MCF 10A (cell line): ENCODE data around the gene ECI1. TPM values are rescaled to one million over a fixed set of nuclear protein-coding genes. Genes with fewer than 3 reads are reported as not detected.
A peak's percentile ranks its signal among the peaks of the same experiment; 100 is the strongest.
"Not testable (repeated sequence)": the region's sequence is repeated elsewhere in the genome, so short reads cannot be mapped to it uniquely, and the experiment has no call there.

ENCODE experiments used
- BruUV-seq: library from RNA; stranded (reverse); fragments of 400-500 nt; replicated peaks from 2 replicates; lab custom pipeline; 2021; lab: Mats Ljungman, UMichigan
- CTCF ChIA-PET: fragments of 300-600 bp; sonication (Branson Sonifier 250); formaldehyde crosslinking; extraction: SDS; loops from one replicate; lab custom pipeline; 2021; ENCODE audit warnings: antibody characterized with exemption, inconsistent platforms; lab: Yijun Ruan, JAX
- POLR2A ChIA-PET: fragments of 300-600, 350-650 bp; sonication (Branson Sonifier 250); formaldehyde crosslinking; extraction: SDS; loops from one replicate; lab custom pipeline; 2020; ENCODE audit warnings: antibody characterized with exemption, inconsistent platforms; lab: Yijun Ruan, JAX
- DNase-seq: peaks from one replicate; pipeline ENCODE4 v3.0.0-alpha.2; 2018; ENCODE audit not compliant: unreplicated experiment
- H3K27ac Mint-ChIP-seq: one replicate; pipeline ENCODE4 v1.8.0; 2022; ENCODE audit warnings: mild to moderate bottlenecking, low read depth, mixed read lengths; ENCODE audit not compliant: unreplicated experiment
- H3K27me3 Mint-ChIP-seq: one replicate; pipeline ENCODE4 v1.8.0; 2022; ENCODE audit warnings: mixed read lengths; ENCODE audit not compliant: insufficient read depth, unreplicated experiment
- H3K36me3 Mint-ChIP-seq: one replicate; pipeline ENCODE4 v1.8.0; 2022; ENCODE audit warnings: mild to moderate bottlenecking, moderate library complexity, mixed read lengths; ENCODE audit not compliant: insufficient read depth, unreplicated experiment
- H3K4me1 Mint-ChIP-seq: one replicate; pipeline ENCODE4 v1.8.0; 2022; ENCODE audit warnings: mixed read lengths; ENCODE audit not compliant: insufficient read depth, unreplicated experiment
- H3K4me3 Mint-ChIP-seq: one replicate; pipeline ENCODE4 v1.8.0; 2022; ENCODE audit warnings: mild to moderate bottlenecking, moderate library complexity, mixed read lengths; ENCODE audit not compliant: unreplicated experiment
- H3K9me3 Mint-ChIP-seq: one replicate; pipeline ENCODE4 v1.8.0; 2022; ENCODE audit warnings: mixed read lengths; ENCODE audit not compliant: unreplicated experiment
- CTCF ChIP-seq: fragments of 200-600 bp; IDR thresholded peaks from one replicate; pipeline ENCODE4 v1.8.0; 2022; ENCODE audit warnings: antibody characterized with exemption, mild to moderate bottlenecking; ENCODE audit not compliant: unreplicated experiment
- intact Hi-C: fragments of 100-400 bp; cut with micrococcal nuclease; formaldehyde crosslinking; loops from 2 replicates; pipeline ENCODE4 v1.14.1; 2022
- total RNA-seq: library from RNA; stranded (reverse); gene quantifications from 2 replicates; pipeline ENCODE4 v1.2.3, GENCODE V29; 2022

Gene ECI1
- total RNA-seq, 1 experiment from 2014 or later = 115 TPM

- no peaks in the 10 kb centered on the region for H3K9me3 Mint-ChIP-seq
- CTCF ChIA-PET = interaction anchor here (0.6 to 1.6 kb wide), 4 partner anchors 10 to 692 kb away, joined by 3 to 6 read pairs (median 3); no protein-coding TSS in a partner anchor
Observed at GRCh38 chr16:2204416-2205103, 46.8 kb downstream of the ECI1 start.

GRCh38 chr16:2203119-2203688 is 48.2 kb downstream of the ECI1 start:
- H3K9me3 Mint-ChIP-seq, DNase-seq, BruUV-seq, H3K27me3 Mint-ChIP-seq, intact Hi-C loops, H3K27ac Mint-ChIP-seq: not testable (repeated sequence)
- ChIA-PET CTCF (interaction anchor here (0.6 to 1.6 kb wide), 5 partner anchors 8 to 340 kb away, joined by 3 to 7 read pairs (median 4); partner anchors contain the start of gene ECI1), POLR2A (interaction anchor here (1.1 to 4.0 kb wide), 4 partner anchors 9 to 48 kb away, joined by 6 to 22 read pairs (median 10); partner anchors contain the start of genes ECI1 and TRAF7)
- Mint-ChIP-seq H3K4me3 (peak overlapping the region; percentile 68), H3K4me1 (peaks cover 15% of the 10 kb centered on the region), H3K36me3 (peaks cover 18% of the 10 kb centered on the region)

More at GRCh38 chr16:2204416-2205103, 46.8 kb downstream of the ECI1 start:
- POLR2A ChIA-PET = interaction anchor here (0.7 to 4.0 kb wide), 13 partner anchors 10 to 264 kb away, joined by 3 to 27 read pairs (median 4); partner anchors contain the start of genes ECI1, NTHL1, PGP and TRAF7
- TSS peak; percentile 43 for BruUV-seq
- Mint-ChIP-seq H3K27ac (peak overlapping the region; percentile 69), H3K4me3 (peak overlapping the region; percentile 68), H3K36me3 (peaks cover 27% of the 10 kb centered on the region), H3K4me1 (peaks cover 15% of the 10 kb centered on the region), H3K27me3 (no peaks in the 10 kb centered on the region)
- DNase-seq = no peak
- intact Hi-C loops = no loop called here
- TF ChIP-seq CTCF = no peak

DNA sequence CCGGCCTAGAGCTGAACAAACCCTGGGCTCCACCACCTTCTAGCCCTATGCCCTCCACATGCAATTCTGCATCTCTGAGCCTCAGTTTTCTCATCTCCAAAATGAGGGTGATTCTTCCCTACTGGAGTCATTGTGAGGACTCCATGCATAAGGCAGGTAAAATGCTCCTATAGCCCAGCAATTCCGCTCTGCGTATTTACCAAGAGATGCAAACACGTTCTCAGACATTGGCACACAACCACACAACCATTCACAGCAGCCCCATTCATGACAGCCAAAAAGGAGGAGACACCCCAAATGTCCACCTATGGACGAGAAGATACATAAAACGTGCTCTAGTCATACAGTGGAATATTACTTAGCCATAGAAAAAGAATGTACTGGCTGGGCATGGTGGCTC is 51.1 kb downstream of the ECI1 start:
- Mint-ChIP-seq H3K9me3 (no peaks in the 10 kb centered on the region), H3K27ac (no peak overlapping the region), H3K36me3 (no peaks in the 10 kb centered on the region), H3K4me1 (peaks cover 6% of the 10 kb centered on the region), H3K27me3 (no peaks in the 10 kb centered on the region), H3K4me3 (no peak overlapping the region)
- TF ChIP-seq CTCF = no peak
- DNase-seq = no peak
- ChIA-PET POLR2A (no interaction called here), CTCF (no interaction called here)
- intact Hi-C loops = no loop called here
- BruUV-seq = no TSS peak

- CTCF ChIA-PET = no interaction called here
- peaks cover 4% of the 10 kb centered on the region for H3K4me1 Mint-ChIP-seq
Observed at GRCh38 chr16:2199621-2200139, 51.7 kb downstream of the ECI1 start.

More at GRCh38 chr16:2199621-2200139, 51.7 kb downstream of the ECI1 start:
- intact Hi-C loops = no loop called here
- Mint-ChIP-seq H3K4me3 (no peak overlapping the region), H3K27me3 (no peaks in the 10 kb centered on the region), H3K9me3 (no peaks in the 10 kb centered on the region), H3K27ac (no peak overlapping the region), H3K36me3 (no peaks in the 10 kb centered on the region)
- TF ChIP-seq CTCF = no peak
- no peak for DNase-seq
- BruUV-seq = no TSS peak
- POLR2A ChIA-PET = interaction anchor here (1.4 kb wide), 1 partner anchor 38 kb away, joined by 3 read pairs; no protein-coding TSS in a partner anchor
